Measurements from ENCODE around the gene MGAT4C.

Gene MGAT4C

DNA sequence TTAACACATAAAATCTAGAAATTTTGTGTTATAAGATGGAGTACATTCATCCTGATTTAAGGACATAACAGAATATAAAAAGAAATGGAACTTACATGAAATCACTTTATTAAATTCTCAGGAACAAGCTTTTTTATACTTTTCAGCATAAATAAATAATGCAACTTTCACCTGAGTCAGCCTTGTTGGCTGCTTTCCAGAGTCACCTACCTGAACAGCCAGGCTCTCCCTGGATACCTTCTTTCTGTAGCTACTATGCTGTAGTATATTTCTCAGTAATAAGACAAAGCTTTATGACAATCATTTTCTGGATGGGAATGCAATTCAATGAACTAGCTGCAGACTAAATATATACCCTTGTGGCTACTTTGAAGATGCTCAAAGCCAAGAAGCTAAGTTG is 270.2 kb downstream of the MGAT4C start:
- Histone ChIP-seq H3K9me3 (no peaks in the 10 kb centered on the region), H3K27ac (no peak overlapping the region), H3K4me3 (ENCODE audit: low read depth in 1 of 2, low read length in 1 of 2) (no peak overlapping the region), H3K4me1 (ENCODE audit: control insufficient read depth in 1 of 2, insufficient read depth in 1 of 2, low read depth in 1 of 2, low read length in 1 of 2) (no peaks in the 10 kb centered on the region), H3K36me3 (no peaks in the 10 kb centered on the region), H3K27me3 (no peaks in the 10 kb centered on the region)
- TF ChIP-seq CTCF (IDR thresholded peaks at IDR 0.05): no peak

DNA sequence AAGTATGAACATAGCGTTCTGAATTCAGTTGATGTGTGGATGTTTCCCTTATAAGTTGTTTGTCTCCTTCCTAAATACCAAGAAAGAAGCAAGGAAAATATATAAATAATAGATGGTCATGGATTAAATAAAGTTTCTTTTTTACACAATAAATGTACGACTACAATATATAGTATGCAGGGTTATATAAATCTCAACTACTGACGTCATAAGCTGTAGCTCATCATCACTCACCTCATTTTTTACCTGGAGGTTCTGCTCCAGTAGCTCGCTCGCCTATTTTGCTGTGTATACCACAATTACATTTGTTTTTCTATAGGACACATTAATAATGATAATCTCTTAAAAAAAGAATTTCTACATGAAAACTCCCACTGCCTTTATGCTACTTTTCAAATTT is 272.6 kb downstream of the MGAT4C start:
- no peak for TF ChIP-seq CTCF (IDR thresholded peaks at IDR 0.05)
- no peak overlapping the region for H3K4me3 ChIP-seq (ENCODE audit: low read depth in 1 of 2, low read length in 1 of 2)
- H3K9me3 ChIP-seq: no peaks in the 10 kb centered on the region
- H3K36me3 ChIP-seq: no peaks in the 10 kb centered on the region
- no peaks in the 10 kb centered on the region for H3K27me3 ChIP-seq
- H3K27ac ChIP-seq: no peak overlapping the region
- H3K4me1 ChIP-seq (ENCODE audit: control insufficient read depth in 1 of 2, insufficient read depth in 1 of 2, low read depth in 1 of 2, low read length in 1 of 2): no peaks in the 10 kb centered on the region

DNA sequence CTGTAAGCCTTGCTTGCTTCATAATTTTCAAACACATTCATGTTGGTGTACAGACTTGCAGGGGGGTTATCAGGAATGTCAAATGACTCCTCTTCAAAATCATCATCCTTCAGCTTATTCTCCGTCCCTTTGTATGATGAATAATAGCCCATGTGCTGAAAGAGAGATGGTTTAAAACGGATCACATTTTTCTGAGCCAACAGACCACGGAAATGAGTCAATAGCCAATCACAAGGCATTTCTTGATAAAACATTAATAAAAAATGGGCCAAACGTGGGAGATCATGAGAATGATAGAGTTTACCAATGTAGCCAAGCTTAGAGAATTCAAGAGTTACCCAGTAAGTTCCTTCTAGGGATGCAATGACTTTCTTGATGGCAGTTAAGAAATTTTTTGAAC is 276.6 kb downstream of the MGAT4C start:
- Histone ChIP-seq H3K27me3 (no peaks in the 10 kb centered on the region), H3K4me3 (ENCODE audit: low read depth in 1 of 2, low read length in 1 of 2) (no peak overlapping the region), H3K4me1 (ENCODE audit: control insufficient read depth in 1 of 2, insufficient read depth in 1 of 2, low read depth in 1 of 2, low read length in 1 of 2) (no peaks in the 10 kb centered on the region), H3K9me3 (no peaks in the 10 kb centered on the region), H3K36me3 (no peaks in the 10 kb centered on the region), H3K27ac (no peak overlapping the region)
- no peak for TF ChIP-seq CTCF (IDR thresholded peaks at IDR 0.05)

DNA sequence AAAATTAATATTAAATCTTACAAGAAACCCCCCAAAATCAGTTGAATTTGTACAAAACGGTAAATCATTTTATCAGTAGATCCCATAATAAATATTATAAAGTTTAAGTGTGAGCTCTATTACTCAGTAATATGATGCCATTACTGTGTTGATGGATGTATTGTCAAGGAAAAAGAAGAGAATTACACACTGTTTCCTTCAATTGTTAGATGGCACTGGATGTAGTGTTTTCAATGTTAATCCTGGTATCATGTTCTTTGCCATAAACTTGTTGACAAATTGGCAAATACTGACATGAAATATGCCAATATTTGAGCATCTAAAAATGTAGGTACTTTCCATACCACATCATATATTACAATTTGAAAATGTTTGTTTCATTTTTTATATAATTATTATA is 280.5 kb downstream of the MGAT4C start:
- H3K27me3 ChIP-seq: no peaks in the 10 kb centered on the region
- H3K4me1 ChIP-seq (ENCODE audit: control insufficient read depth in 1 of 2, insufficient read depth in 1 of 2, low read depth in 1 of 2, low read length in 1 of 2): no peaks in the 10 kb centered on the region
- no peak overlapping the region for H3K4me3 ChIP-seq (ENCODE audit: low read depth in 1 of 2, low read length in 1 of 2)
- no peak overlapping the region for H3K27ac ChIP-seq
- no peak for TF ChIP-seq CTCF (IDR thresholded peaks at IDR 0.05)
- no peaks in the 10 kb centered on the region for H3K36me3 ChIP-seq
- no peaks in the 10 kb centered on the region for H3K9me3 ChIP-seq

DNA sequence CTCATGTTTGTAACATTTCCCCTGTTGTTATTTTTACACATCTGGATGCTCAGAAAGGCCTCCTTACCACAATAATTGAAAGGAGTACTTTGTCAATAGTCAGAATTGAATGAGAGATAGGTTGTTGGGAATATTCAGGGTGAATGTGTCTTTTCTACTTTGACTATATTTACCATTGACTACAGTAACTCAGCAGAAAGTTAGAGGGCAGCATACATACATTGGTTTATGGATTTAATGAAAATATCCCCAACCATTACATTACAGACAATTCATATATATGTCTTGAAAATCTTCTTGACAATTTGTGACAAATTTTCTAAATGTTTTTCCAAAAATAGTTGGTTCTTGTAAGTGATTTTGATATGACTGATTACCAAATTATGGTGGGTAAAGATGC is 284.4 kb downstream of the MGAT4C start:
- TF ChIP-seq CTCF (IDR thresholded peaks at IDR 0.05): no peak
- no peaks in the 10 kb centered on the region for H3K36me3 ChIP-seq
- H3K9me3 ChIP-seq: no peaks in the 10 kb centered on the region
- no peaks in the 10 kb centered on the region for H3K27me3 ChIP-seq
- H3K4me3 ChIP-seq (ENCODE audit: low read depth in 1 of 2, low read length in 1 of 2): no peak overlapping the region
- H3K27ac ChIP-seq: no peak overlapping the region
- no peaks in the 10 kb centered on the region for H3K4me1 ChIP-seq (ENCODE audit: control insufficient read depth in 1 of 2, insufficient read depth in 1 of 2, low read depth in 1 of 2, low read length in 1 of 2)

DNA sequence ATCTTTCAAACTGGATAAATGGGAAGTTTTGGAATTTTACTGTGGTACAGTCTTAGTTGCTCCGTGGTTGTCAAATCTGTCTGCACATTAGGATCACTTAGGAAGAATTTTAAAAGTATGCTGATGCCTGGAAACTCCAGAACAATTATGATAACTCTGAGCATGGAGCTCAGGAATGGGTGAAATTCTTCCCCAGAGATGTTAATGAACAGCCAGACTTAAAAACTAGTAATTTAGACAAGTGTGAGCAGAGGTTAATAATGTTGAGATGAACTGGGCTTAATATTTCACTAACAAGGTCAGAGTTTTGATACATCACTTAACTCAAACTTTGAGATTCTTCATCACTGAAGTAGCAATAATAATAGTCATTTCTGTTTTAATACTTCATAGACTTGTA is 287.6 kb downstream of the MGAT4C start:
- no peak overlapping the region for H3K4me3 ChIP-seq (ENCODE audit: low read depth in 1 of 2, low read length in 1 of 2)
- H3K27ac ChIP-seq: no peak overlapping the region
- TF ChIP-seq CTCF (IDR thresholded peaks at IDR 0.05): no peak
- H3K36me3 ChIP-seq: no peaks in the 10 kb centered on the region
- no peaks in the 10 kb centered on the region for H3K27me3 ChIP-seq
- no peaks in the 10 kb centered on the region for H3K4me1 ChIP-seq (ENCODE audit: control insufficient read depth in 1 of 2, insufficient read depth in 1 of 2, low read depth in 1 of 2, low read length in 1 of 2)
- no peaks in the 10 kb centered on the region for H3K9me3 ChIP-seq
